GM23338 (cell line): Measurements from ENCODE around the gene NEDD4.

Experiments used
- CREB1 ChIP-seq: fragments of 250-450 bp; sonication (Bioruptor Pico); IDR thresholded peaks from 2 replicates; pipeline ENCODE4 v1.5.0; 2020; ENCODE audit warnings: low read depth, mild to moderate bottlenecking, moderate library complexity
- EZH2 ChIP-seq: fragments of 200-600 bp; sonication (generic); IDR thresholded peaks from one replicate; pipeline ENCODE4 v1.8.0; 2017; ENCODE audit warnings: antibody characterized with exemption, mild to moderate bottlenecking, low read depth; ENCODE audit not compliant: unreplicated experiment
- EZH2phosphoT487 ChIP-seq: fragments of 200-600 bp; sonication (generic); IDR thresholded peaks from one replicate; pipeline ENCODE4 v1.8.1; 2018; ENCODE audit warnings: antibody characterized with exemption; ENCODE audit not compliant: unreplicated experiment
- JUNB ChIP-seq: IDR thresholded peaks from one replicate; pipeline ENCODE4 v1.6.1; 2016; ENCODE audit warnings: antibody characterized with exemption; ENCODE audit not compliant: unreplicated experiment
- POLR2AphosphoS5 ChIP-seq: IDR thresholded peaks from 2 replicates; pipeline ENCODE4 v1.6.1; 2016; ENCODE audit warnings: antibody characterized with exemption, low read depth
- REST ChIP-seq: IDR thresholded peaks from one replicate; pipeline ENCODE4 v1.6.1; 2018; ENCODE audit warnings: antibody characterized with exemption; ENCODE audit not compliant: unreplicated experiment
- STAT1 ChIP-seq: IDR thresholded peaks from one replicate; pipeline ENCODE4 v1.6.1; 2016; ENCODE audit warnings: antibody characterized with exemption; ENCODE audit not compliant: unreplicated experiment
- ZNF114 ChIP-seq: fragments of 250-450 bp; sonication (Bioruptor Pico); IDR thresholded peaks from 2 replicates; pipeline ENCODE4 v1.5.0; 2020; ENCODE audit warnings: mild to moderate bottlenecking, moderate library complexity
- ZNF331 ChIP-seq: fragments of 250-450 bp; sonication (Bioruptor Pico); IDR thresholded peaks from 2 replicates; pipeline ENCODE4 v1.5.0; 2020; ENCODE audit warnings: low read depth, mild to moderate bottlenecking, moderate library complexity
- TF ChIP-seq, protein P1 (sequence below), 2 experiments: fragments of 200-600 bp in 1 of 2; sonication (generic) in 1 of 2; conservative IDR thresholded peaks; 2 replicates each; pipeline versions ENCODE4 v1.5.1 to v1.6.1; 2016 to 2017; ENCODE audit warnings: antibody characterized with exemption in 2 of 2, low read depth in 2 of 2, mild to moderate bottlenecking in 2 of 2, moderate library complexity in 1 of 2

DNA sequence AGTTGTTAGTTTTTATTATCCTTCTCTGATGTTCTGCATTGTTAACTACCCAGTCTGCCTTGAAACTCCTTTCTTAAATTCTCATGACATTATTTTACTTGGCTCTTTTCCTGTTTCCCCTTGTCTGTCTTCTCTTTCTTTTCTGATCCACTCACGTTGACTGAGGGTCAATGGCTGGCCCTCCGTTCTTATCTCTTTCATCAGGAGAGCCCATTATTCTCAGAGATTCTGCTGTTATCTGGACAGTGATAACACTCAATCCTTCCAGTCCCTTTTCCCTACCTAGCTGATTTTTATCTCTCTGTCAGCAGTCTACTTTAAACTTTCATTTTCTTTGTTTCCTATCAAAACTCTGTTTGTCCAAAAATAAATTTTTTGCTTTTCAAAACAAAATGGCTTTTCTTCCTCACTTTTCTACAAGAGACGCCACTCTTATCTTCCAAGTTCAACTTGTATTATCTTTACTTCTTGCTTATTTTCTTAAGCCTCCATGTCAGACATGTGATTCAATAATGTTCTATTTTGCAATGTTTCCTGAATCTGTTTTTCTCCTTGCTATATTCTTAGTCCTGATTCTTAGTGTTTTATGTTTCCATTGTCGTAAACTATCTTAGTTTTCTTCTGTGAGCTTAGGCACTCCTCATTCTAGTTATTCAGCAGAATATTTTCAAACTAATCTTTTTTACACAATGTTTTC lies 120.2 kb downstream of the NEDD4 start:
- TF ChIP-seq, protein P1, sequence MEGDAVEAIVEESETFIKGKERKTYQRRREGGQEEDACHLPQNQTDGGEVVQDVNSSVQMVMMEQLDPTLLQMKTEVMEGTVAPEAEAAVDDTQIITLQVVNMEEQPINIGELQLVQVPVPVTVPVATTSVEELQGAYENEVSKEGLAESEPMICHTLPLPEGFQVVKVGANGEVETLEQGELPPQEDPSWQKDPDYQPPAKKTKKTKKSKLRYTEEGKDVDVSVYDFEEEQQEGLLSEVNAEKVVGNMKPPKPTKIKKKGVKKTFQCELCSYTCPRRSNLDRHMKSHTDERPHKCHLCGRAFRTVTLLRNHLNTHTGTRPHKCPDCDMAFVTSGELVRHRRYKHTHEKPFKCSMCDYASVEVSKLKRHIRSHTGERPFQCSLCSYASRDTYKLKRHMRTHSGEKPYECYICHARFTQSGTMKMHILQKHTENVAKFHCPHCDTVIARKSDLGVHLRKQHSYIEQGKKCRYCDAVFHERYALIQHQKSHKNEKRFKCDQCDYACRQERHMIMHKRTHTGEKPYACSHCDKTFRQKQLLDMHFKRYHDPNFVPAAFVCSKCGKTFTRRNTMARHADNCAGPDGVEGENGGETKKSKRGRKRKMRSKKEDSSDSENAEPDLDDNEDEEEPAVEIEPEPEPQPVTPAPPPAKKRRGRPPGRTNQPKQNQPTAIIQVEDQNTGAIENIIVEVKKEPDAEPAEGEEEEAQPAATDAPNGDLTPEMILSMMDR (conservative IDR thresholded peaks at IDR 0.05; ENCODE audit: low read depth in 2 of 2): no peak
- no peak for TF ChIP-seq EZH2phosphoT487
- TF ChIP-seq REST: no peak
- no peak for TF ChIP-seq EZH2
- TF ChIP-seq POLR2AphosphoS5: no peak
- no peak for TF ChIP-seq CREB1 (CRISPR knock-in tag)
- no peak for TF ChIP-seq JUNB
- no peak for TF ChIP-seq ZNF331 (CRISPR knock-in tag)
- no peak for TF ChIP-seq STAT1
- no peak for TF ChIP-seq ZNF114 (CRISPR knock-in tag)
